Measurements from ENCODE around the gene HECA.
"Not testable (repeated sequence)": the region's sequence is repeated elsewhere in the genome, so short reads cannot be mapped to it uniquely, and the experiment has no call there.

The HECA gene

GRCh38 chr6:139137706-139138105 is 2.8 kb downstream of the HECA start:
- no peak for DNase-seq (ENCODE audit: low spot score)
- TF ChIP-seq CTCF (IDR thresholded peaks at IDR 0.05; ENCODE audit: extremely low read depth, missing control alignments) = no peak

GRCh38 chr6:139140854-139141253 is 6.0 kb downstream of the HECA start:
- DNase-seq (ENCODE audit: low spot score) = not testable (repeated sequence)

- no peak for DNase-seq (ENCODE audit: low spot score)
- no peak for TF ChIP-seq CTCF (IDR thresholded peaks at IDR 0.05; ENCODE audit: extremely low read depth, missing control alignments)
Measured at GRCh38 chr6:139142262-139142661, 7.4 kb downstream of the HECA start.

- no peak for DNase-seq (ENCODE audit: low spot score)
- no peak for TF ChIP-seq CTCF (IDR thresholded peaks at IDR 0.05; ENCODE audit: extremely low read depth, missing control alignments)
Measured at GRCh38 chr6:139143111-139143510, 8.2 kb downstream of the HECA start.

GRCh38 chr6:139144490-139145085 is 9.7 kb downstream of the HECA start:
- DNase-seq (ENCODE audit: low spot score) = no peak
- TF ChIP-seq CTCF (IDR thresholded peaks at IDR 0.05; ENCODE audit: extremely low read depth, missing control alignments) = no peak

GRCh38 chr6:139145661-139146060 is 10.8 kb downstream of the HECA start:
- DNase-seq (ENCODE audit: low spot score) = no peak
- no peak for TF ChIP-seq CTCF (IDR thresholded peaks at IDR 0.05; ENCODE audit: extremely low read depth, missing control alignments)

- no peak for TF ChIP-seq CTCF (IDR thresholded peaks at IDR 0.05; ENCODE audit: extremely low read depth, missing control alignments)
- no peak for DNase-seq (ENCODE audit: low spot score)
Measured at GRCh38 chr6:139146317-139146726, 11.4 kb downstream of the HECA start.

- no peak for DNase-seq (ENCODE audit: low spot score)
- no peak for TF ChIP-seq CTCF (IDR thresholded peaks at IDR 0.05; ENCODE audit: extremely low read depth, missing control alignments)
Measured at GRCh38 chr6:139147628-139148027, 12.7 kb downstream of the HECA start.

All from GM20000 (cell line).